K562 (cell line): Measurements from ENCODE around the gene TECPR2. TPM values are rescaled to one million over a fixed set of nuclear protein-coding genes. Genes with fewer than 3 reads are reported as not detected.

Experiments used
- ATAC-seq: fragments of 200-7000 bp; cut with Tn5 transposase; 3 replicates; pipeline ENCODE4 v1.9.1; 2020; ENCODE audit warnings: moderate library complexity
- BruUV-seq: library from RNA; stranded (reverse); fragments of 400-500 nt; replicated peaks from 2 replicates; lab custom pipeline; 2021; lab: Mats Ljungman, UMichigan
- CTCF ChIA-PET: fragments of 300-600 bp; formaldehyde crosslinking; extraction: SDS; loops from one replicate; lab custom pipeline; 2021; ENCODE audit warnings: low intra/inter-chr PET ratio; lab: Yijun Ruan, JAX
- POLR2A ChIA-PET: fragments of 300-600, 350-650 bp; sonication (Branson Sonifier 250); formaldehyde crosslinking; extraction: SDS; loops from one replicate; lab custom pipeline; 2021; ENCODE audit warnings: antibody characterized with exemption, inconsistent platforms; lab: Yijun Ruan, JAX
- DNase-seq, 4 experiments: peaks; one replicate each; pipeline versions ENCODE4 v3.0.0 to v3.0.0-alpha.2; 2011 to 2018; ENCODE audit warnings: low spot score in 3 of 4, mixed read lengths in 3 of 4; ENCODE audit errors: extremely low read depth in 1 of 4
- FAIRE-seq: peaks from 2 replicates; lab custom pipeline; 2011; peaks lifted over from hg19 to GRCh38; lab: Jason Lieb, UNC
- H2AFZ ChIP-seq: 2 replicates; pipeline ENCODE4 v1.6.0; 2011; ENCODE audit warnings: low read depth, low read length, control low read depth, inconsistent platforms
- H3K27ac ChIP-seq: fragments of 200-600 bp; 3 replicates; pipeline ENCODE4 v1.8.0; 2011; ENCODE audit warnings: low read depth, mild to moderate bottlenecking, control low read depth, inconsistent platforms, low read length, moderate library complexity, mixed read lengths; ENCODE audit errors: extremely low read depth
- H3K27me3 ChIP-seq, 2 experiments: fragments of 300-600 bp in 1 of 2; 2 replicates in 1 of 2; 3 replicates in 1 of 2; pipeline versions ENCODE4 v1.6.0 to v1.8.0; 2011; ENCODE audit warnings: inconsistent platforms in 2 of 2, low read length in 2 of 2, mild to moderate bottlenecking in 1 of 2, mixed read lengths in 1 of 2, moderate library complexity in 1 of 2; ENCODE audit not compliant: control insufficient read depth in 2 of 2, insufficient read depth in 2 of 2
- H3K36me3 ChIP-seq: fragments of 300-600 bp; 3 replicates; pipeline ENCODE4 v1.8.0; 2011; ENCODE audit warnings: mild to moderate bottlenecking, low read length, inconsistent platforms; ENCODE audit not compliant: control insufficient read depth, insufficient read depth
- H3K4me1 ChIP-seq, 2 experiments: fragments of 200-600 bp in 1 of 2; replicated peaks in 1 of 2; 2 replicates in 1 of 2; 3 replicates in 1 of 2; pipeline versions ENCODE4 v1.5.1 to v1.8.0; 2011; ENCODE audit warnings: inconsistent platforms in 2 of 2, low read length in 2 of 2, mild to moderate bottlenecking in 1 of 2, mixed read lengths in 1 of 2, moderate library complexity in 1 of 2; ENCODE audit not compliant: control insufficient read depth in 2 of 2, insufficient read depth in 2 of 2
- H3K4me2 ChIP-seq: 2 replicates; pipeline ENCODE4 v1.6.1; 2011; ENCODE audit warnings: low read length, control low read depth, inconsistent platforms, mixed read lengths; ENCODE audit not compliant: insufficient read depth
- H3K4me3 ChIP-seq: fragments of 200-600 bp; sonication (generic), shearing (Covaris generic); 2 replicates; pipeline ENCODE4 v1.5.1; 2016; ENCODE audit warnings: control low read depth, inconsistent platforms
- H3K79me2 ChIP-seq: fragments of 200-600 bp; 3 replicates; pipeline ENCODE4 v1.8.0; 2011; ENCODE audit warnings: low read length, inconsistent platforms; ENCODE audit not compliant: control insufficient read depth, insufficient read depth
- H3K9ac ChIP-seq, 2 experiments: 2 replicates each; pipeline versions ENCODE4 v1.6.0 to v1.6.1; 2011; ENCODE audit warnings: low read depth in 2 of 2, low read length in 2 of 2, control low read depth in 1 of 2, inconsistent platforms in 1 of 2, mild to moderate bottlenecking in 1 of 2, mixed read lengths in 1 of 2; ENCODE audit not compliant: insufficient read depth in 1 of 2
- H3K9me1 ChIP-seq: one replicate; pipeline ENCODE4 v1.6.0; 2011; ENCODE audit warnings: inconsistent platforms, mild to moderate bottlenecking, low read length, moderate library complexity; ENCODE audit not compliant: control insufficient read depth, insufficient read depth
- H3K9me3 ChIP-seq: replicated peaks from 2 replicates; pipeline ENCODE4 v1.5.1; 2011; ENCODE audit warnings: low read depth, low read length, inconsistent platforms; ENCODE audit not compliant: control insufficient read depth, insufficient read depth
- H4K20me1 ChIP-seq: replicated peaks from 2 replicates; pipeline ENCODE4 v1.6.1; 2011; ENCODE audit warnings: low read length, inconsistent platforms, mixed read lengths; ENCODE audit not compliant: control insufficient read depth, insufficient read depth
- BCL6 ChIP-seq: fragments of 250-450 bp; sonication (Bioruptor Pico); IDR thresholded peaks from 2 replicates; pipeline ENCODE4 v1.4.0; 2020
- BCOR ChIP-seq: fragments of 450-650 bp; IDR thresholded peaks from 2 replicates; pipeline ENCODE4 v1.6.1; 2016
- BDP1 ChIP-seq: IDR thresholded peaks from 3 replicates; pipeline ENCODE4 v1.6.1; 2011; ENCODE audit not compliant: insufficient read length, insufficient read depth
- CHD2 ChIP-seq: IDR thresholded peaks from 2 replicates; pipeline ENCODE4 v1.6.1; 2011; ENCODE audit warnings: low read depth, low read length
- SPI1 ChIP-seq: IDR thresholded peaks from 2 replicates; pipeline ENCODE4 v1.6.1; 2011; ENCODE audit warnings: low read depth, low read length, control low read depth, borderline replicate concordance
- TAF15 ChIP-seq: fragments of 200-400 bp; formaldehyde crosslinking; IDR thresholded peaks from 2 replicates; pipeline ENCODE4 v1.6.1; 2017; ENCODE audit warnings: mild to moderate bottlenecking, low read depth, low read length, moderate library complexity
- ZC3H4 ChIP-seq: sonication (generic); formaldehyde crosslinking; IDR thresholded peaks from 2 replicates; pipeline ENCODE4 v1.9.0; 2021; ENCODE audit warnings: missing genetic modification reagents, borderline replicate concordance
- ZFX ChIP-seq: sonication (generic); formaldehyde crosslinking; IDR thresholded peaks from 2 replicates; pipeline ENCODE4 v1.8.0; 2022; ENCODE audit warnings: mild to moderate bottlenecking, missing genetic modification reagents, moderate library complexity
- WGBS: fragments of 100-300 bp; shearing (Covaris generic); methylation state at CpG from one replicate; pipeline ENCODE4 v1.1.6; 2016; ENCODE audit warnings: low coverage, mixed read lengths; ENCODE audit not compliant: insufficient coverage; ENCODE audit errors: missing lambda C conversion rate; 5-methylcytosine and 5-hydroxymethylcytosine counted together
- in situ Hi-C: fragments of 300-500 bp; cut with MboI; formaldehyde crosslinking; loops from 4 replicates; pipeline ENCODE4 v1.15.0; 2018; ENCODE audit warnings: inconsistent platforms, mixed read lengths
- intact Hi-C: fragments of 100-400 bp; cut with micrococcal nuclease; formaldehyde crosslinking; loops from 2 replicates; pipeline ENCODE4 v1.14.2; 2022
- polyA plus RNA-seq, 8 experiments: library from polyadenylated mRNA; depleted of rRNA in 4 of 8; stranded (reverse) in 5 of 8; unstranded in 3 of 8; fragments of >200 nt; fragmentation: Nextera tagmentation in 2 of 8; fragmentation: Illumina TruSeq in 1 of 8; extraction: Ambion mirVana in 2 of 8; extraction: Trizol in 1 of 8; gene quantifications; 2 replicates each; pipeline versions ENCODE4 v1.2.1 to v1.2.3, GENCODE V29; 2011 to 2014; ENCODE audit warnings: inconsistent platforms in 1 of 8, missing spikeins in 1 of 8
- total RNA-seq, 7 experiments: library from RNA; depleted of rRNA in 6 of 7; stranded (reverse); fragments of >200 nt in 6 of 7; fragmentation: Illumina TruSeq in 2 of 7; extraction: Trizol in 2 of 7; gene quantifications; 2 replicates each; pipeline versions ENCODE4 v1.2.1 to v1.2.3, GENCODE V29; 2011 to 2021; ENCODE audit warnings: low replicate concordance in 1 of 7
- TF ChIP-seq, protein P1 (sequence below): sonication (generic); formaldehyde crosslinking; IDR thresholded peaks from 2 replicates; pipeline ENCODE4 v1.8.0; 2022; ENCODE audit warnings: mild to moderate bottlenecking, missing genetic modification reagents
- TF ChIP-seq, protein P2 (sequence below): fragments of 450-650 bp; IDR thresholded peaks from 2 replicates; pipeline ENCODE4 v1.6.1; 2016; ENCODE audit warnings: low read depth
- TF ChIP-seq, protein P3 (sequence below), 2 experiments: IDR thresholded peaks; 2 replicates each; pipeline ENCODE4 v1.6.1; 2011; ENCODE audit warnings: borderline replicate concordance in 1 of 2, control low read depth in 1 of 2, low read depth in 1 of 2, low read length in 1 of 2, mild to moderate bottlenecking in 1 of 2, mixed read lengths in 1 of 2, moderate library complexity in 1 of 2; ENCODE audit not compliant: insufficient read depth in 1 of 2, insufficient read length in 1 of 2, poor library complexity in 1 of 2, severe bottlenecking in 1 of 2; ENCODE audit errors: extremely low read depth in 1 of 2

Gene TECPR2
- total and polyA plus RNA-seq, 9 of the 15 experiments (the other 6 are each of a cell fraction or from before 2014, with no cell fraction given) = 0.04 to 3.0 (median 0.83) TPM

DNA sequence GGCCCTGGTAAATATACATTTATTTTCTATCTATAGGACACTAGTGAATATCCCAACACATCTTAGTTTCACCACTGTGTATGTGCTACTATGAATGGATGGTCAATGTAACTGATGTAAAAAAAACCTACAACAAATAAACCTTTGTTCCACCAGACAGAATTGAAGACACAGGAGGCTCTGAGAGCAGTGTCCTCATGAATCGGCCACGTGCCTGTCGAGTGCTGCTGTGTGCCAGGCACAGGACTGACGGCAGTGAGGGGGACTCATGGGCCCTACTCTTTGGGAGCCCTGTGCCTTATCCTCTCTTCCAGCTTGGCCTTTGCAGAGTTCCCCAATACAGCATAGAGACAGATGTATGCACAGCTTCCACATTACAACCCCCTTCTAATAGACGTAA, 18.3 kb upstream of the TECPR2 start:
- FAIRE-seq (no peak), ATAC-seq (no peak), DNase-seq (no peak)
- Histone ChIP-seq H3K9me1 (no peaks in the 10 kb centered on the region), H3K4me2 (no peak overlapping the region), H4K20me1 (no peaks in the 10 kb centered on the region), H3K36me3 (peaks cover 37% of the 10 kb centered on the region), H3K79me2 (no peaks in the 10 kb centered on the region), H3K9ac (no peak overlapping the region), H2AFZ (no peak overlapping the region), H3K9me3 (no peaks in the 10 kb centered on the region), H3K4me3 (no peak overlapping the region), H3K27me3 (no peaks in the 10 kb centered on the region), H3K4me1 (no peaks in the 10 kb centered on the region; a peak in 1 of 5 replicates), H3K27ac (no peak overlapping the region)
- intact Hi-C loops (no loop called here), in situ Hi-C loops (no loop called here)
- no TSS peak for BruUV-seq
- 88% methylated on average over 4 of the region's 5 CpGs for WGBS
- ChIA-PET CTCF (no interaction called here), POLR2A (interaction anchor here (0.9 kb wide), 1 partner anchor 16 kb away, joined by 3 read pairs; no protein-coding TSS in a partner anchor)
- TF ChIP-seq TAF15 = no peak
- TF ChIP-seq, protein P1, sequence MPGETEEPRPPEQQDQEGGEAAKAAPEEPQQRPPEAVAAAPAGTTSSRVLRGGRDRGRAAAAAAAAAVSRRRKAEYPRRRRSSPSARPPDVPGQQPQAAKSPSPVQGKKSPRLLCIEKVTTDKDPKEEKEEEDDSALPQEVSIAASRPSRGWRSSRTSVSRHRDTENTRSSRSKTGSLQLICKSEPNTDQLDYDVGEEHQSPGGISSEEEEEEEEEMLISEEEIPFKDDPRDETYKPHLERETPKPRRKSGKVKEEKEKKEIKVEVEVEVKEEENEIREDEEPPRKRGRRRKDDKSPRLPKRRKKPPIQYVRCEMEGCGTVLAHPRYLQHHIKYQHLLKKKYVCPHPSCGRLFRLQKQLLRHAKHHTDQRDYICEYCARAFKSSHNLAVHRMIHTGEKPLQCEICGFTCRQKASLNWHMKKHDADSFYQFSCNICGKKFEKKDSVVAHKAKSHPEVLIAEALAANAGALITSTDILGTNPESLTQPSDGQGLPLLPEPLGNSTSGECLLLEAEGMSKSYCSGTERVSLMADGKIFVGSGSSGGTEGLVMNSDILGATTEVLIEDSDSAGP (CRISPR knock-in tag) = no peak
- TF ChIP-seq, protein P2, sequence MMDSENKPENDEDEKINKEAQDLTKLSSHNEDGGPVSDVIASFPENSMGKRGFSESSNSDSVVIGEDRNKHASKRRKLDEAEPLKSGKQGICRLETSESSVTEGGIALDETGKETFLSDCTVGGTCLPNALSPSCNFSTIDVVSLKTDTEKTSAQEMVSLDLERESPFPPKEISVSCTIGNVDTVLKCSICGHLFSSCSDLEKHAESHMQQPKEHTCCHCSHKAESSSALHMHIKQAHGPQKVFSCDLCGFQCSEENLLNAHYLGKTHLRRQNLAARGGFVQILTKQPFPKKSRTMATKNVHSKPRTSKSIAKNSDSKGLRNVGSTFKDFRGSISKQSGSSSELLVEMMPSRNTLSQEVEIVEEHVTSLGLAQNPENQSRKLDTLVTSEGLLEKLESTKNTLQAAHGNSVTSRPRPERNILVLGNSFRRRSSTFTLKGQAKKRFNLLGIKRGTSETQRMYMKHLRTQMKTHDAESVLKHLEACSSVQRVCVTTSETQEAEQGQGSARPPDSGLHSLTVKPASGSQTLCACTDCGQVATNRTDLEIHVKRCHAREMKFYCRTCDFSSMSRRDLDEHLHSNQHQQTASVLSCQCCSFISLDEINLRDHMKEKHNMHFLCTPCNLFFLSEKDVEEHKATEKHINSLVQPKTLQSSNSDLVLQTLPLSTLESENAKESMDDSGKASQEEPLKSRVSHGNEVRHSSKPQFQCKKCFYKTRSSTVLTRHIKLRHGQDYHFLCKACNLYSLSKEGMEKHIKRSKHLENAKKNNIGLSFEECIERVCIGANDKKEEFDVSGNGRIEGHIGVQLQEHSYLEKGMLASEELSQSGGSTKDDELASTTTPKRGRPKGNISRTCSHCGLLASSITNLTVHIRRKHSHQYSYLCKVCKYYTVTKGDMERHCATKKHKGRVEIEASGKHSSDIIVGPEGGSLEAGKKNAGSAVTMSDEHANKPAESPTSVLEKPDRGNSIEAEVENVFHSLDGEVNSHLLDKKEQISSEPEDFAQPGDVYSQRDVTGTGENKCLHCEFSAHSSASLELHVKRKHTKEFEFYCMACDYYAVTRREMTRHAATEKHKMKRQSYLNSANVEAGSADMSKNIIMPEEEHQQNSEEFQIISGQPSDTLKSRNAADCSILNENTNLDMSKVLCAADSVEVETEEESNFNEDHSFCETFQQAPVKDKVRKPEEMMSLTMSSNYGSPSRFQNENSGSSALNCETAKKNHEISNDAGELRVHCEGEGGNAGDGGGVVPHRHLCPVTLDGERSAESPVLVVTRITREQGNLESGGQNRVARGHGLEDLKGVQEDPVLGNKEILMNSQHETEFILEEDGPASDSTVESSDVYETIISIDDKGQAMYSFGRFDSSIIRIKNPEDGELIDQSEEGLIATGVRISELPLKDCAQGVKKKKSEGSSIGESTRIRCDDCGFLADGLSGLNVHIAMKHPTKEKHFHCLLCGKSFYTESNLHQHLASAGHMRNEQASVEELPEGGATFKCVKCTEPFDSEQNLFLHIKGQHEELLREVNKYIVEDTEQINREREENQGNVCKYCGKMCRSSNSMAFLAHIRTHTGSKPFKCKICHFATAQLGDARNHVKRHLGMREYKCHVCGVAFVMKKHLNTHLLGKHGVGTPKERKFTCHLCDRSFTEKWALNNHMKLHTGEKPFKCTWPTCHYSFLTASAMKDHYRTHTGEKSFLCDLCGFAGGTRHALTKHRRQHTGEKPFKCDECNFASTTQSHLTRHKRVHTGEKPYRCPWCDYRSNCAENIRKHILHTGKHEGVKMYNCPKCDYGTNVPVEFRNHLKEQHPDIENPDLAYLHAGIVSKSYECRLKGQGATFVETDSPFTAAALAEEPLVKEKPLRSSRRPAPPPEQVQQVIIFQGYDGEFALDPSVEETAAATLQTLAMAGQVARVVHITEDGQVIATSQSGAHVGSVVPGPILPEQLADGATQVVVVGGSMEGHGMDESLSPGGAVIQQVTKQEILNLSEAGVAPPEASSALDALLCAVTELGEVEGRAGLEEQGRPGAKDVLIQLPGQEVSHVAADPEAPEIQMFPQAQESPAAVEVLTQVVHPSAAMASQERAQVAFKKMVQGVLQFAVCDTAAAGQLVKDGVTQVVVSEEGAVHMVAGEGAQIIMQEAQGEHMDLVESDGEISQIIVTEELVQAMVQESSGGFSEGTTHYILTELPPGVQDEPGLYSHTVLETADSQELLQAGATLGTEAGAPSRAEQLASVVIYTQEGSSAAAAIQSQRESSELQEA = no peak
- TF ChIP-seq, protein P3, sequence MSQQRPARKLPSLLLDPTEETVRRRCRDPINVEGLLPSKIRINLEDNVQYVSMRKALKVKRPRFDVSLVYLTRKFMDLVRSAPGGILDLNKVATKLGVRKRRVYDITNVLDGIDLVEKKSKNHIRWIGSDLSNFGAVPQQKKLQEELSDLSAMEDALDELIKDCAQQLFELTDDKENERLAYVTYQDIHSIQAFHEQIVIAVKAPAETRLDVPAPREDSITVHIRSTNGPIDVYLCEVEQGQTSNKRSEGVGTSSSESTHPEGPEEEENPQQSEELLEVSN (IDR thresholded peaks at IDR 0.05; ENCODE audit: borderline replicate concordance in 1 of 2, extremely low read depth in 1 of 2, insufficient read depth in 1 of 2, insufficient read length in 1 of 2, low read depth in 1 of 2, low read length in 1 of 2, poor library complexity in 1 of 2, severe bottlenecking in 1 of 2) = no peak
- TF ChIP-seq ZC3H4 (CRISPR knock-in tag) = no peak
- no peak for TF ChIP-seq BCL6
- no peak for TF ChIP-seq CHD2
- no peak for TF ChIP-seq BDP1
- no peak for TF ChIP-seq BCOR
- TF ChIP-seq SPI1 = no peak
- TF ChIP-seq ZFX (CRISPR knock-in tag) = no peak
